Activated T-cell treated with anti-CD3 and anti-CD28 coated beads, Interleukin-2, amount 50 U/mL, for 24 hours (primary cell): ENCODE data around the gene RBM4B.

Experiments used
- DNase-seq: peaks from one replicate; pipeline ENCODE4 v3.0.0-alpha.2; 2020
- H3K27ac Mint-ChIP-seq: 2 replicates; pipeline ENCODE4 v1.8.0; 2020; ENCODE audit warnings: mild to moderate bottlenecking, mixed read lengths
- H3K27me3 Mint-ChIP-seq: 2 replicates; pipeline ENCODE4 v1.8.0; 2020; ENCODE audit warnings: mixed read lengths
- H3K36me3 Mint-ChIP-seq: 2 replicates; pipeline ENCODE4 v1.8.0; 2020; ENCODE audit warnings: low read depth, mixed read lengths
- H3K4me1 Mint-ChIP-seq: 2 replicates; pipeline ENCODE4 v1.8.0; 2020; ENCODE audit warnings: low read depth, mixed read lengths
- H3K4me3 Mint-ChIP-seq: 2 replicates; pipeline ENCODE4 v1.8.0; 2020; ENCODE audit warnings: mild to moderate bottlenecking, moderate library complexity, mixed read lengths
- H3K9me3 Mint-ChIP-seq: 2 replicates; pipeline ENCODE4 v1.8.0; 2020; ENCODE audit warnings: mixed read lengths

Gene RBM4B

DNA sequence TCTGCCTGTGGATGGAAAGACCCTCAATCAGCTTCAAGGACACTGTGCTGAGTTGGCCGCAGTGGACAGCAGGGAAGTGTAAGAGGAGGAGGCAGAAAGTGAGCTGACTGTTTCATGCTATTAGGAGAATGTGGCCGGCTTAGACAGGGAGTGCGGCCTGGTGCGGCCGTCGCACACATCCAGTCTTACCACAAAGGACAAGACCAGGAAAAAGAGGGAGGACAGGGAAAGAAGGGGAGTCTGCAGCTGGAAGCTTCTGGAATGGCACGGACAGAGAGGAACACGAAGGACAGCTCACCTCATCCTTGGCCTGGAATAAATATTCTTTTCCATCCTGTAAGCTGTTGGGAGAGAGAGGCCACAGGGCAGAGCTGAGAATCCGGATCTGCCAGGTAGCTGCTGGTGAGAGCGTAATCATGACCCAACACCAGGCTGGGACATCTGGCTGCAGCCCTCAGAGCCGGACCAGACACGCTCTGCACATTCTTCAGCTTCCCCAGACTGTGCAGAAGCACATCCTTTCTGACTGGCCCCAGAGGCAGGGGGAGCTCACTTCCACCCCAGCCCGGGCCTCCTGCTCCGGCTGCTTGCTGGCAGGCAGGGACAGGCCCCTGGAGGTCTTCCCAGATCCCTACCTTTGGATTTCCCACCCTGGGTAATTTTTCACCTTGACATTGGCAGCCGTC, 8.6 kb upstream of the RBM4B start:
- Mint-ChIP-seq H3K36me3 (no peaks in the 10 kb centered on the region), H3K27me3 (no peaks in the 10 kb centered on the region), H3K4me3 (no peak overlapping the region), H3K4me1 (no peaks in the 10 kb centered on the region), H3K9me3 (no peaks in the 10 kb centered on the region), H3K27ac (no peak overlapping the region)
- DNase-seq, result no peak

DNA sequence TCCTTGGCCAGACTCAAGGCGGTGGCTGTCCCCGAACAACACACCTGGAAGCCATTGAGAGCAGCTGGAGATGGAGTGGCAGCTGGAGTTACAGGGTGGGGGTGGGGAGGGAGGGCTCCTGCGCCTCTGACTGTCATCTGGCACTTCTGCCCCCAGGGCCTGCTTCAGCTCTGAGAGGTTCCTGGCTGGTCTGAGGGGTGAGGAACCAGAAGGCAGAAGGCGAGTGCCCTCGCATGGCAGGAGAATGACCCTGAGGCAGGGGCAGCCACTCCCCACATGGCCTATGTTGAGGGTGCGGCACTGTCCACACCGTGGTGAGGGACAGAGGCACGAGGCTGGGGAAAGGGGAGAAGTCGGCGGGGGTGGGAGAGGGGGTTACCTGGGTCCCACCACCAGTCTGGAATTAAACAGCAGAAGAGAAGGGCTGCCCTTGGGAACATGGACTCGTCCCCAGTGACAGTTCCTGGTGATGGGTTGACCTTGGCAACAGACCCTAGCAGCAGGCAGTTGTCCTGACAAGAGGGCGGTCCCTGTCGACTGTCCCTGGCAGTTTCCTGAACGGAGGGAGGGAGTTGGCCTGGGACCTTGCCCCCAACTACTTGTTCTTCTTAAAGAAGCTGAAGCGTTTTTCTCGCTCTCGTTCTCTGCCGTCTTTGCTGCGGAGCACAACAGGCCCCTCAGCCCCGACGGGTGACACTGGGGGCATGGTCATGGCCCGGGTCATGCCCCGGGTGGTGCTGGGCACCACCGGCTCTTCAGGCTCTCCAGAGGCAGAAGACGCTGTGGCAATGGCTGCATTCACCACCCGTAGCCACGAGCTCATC, 7.8 kb upstream of the RBM4B start:
- no peaks in the 10 kb centered on the region for H3K36me3 Mint-ChIP-seq
- DNase-seq, result no peak
- H3K27ac Mint-ChIP-seq, result no peak overlapping the region
- H3K9me3 Mint-ChIP-seq, result no peaks in the 10 kb centered on the region
- H3K4me3 Mint-ChIP-seq, result no peak overlapping the region
- no peaks in the 10 kb centered on the region for H3K4me1 Mint-ChIP-seq
- no peaks in the 10 kb centered on the region for H3K27me3 Mint-ChIP-seq

DNA sequence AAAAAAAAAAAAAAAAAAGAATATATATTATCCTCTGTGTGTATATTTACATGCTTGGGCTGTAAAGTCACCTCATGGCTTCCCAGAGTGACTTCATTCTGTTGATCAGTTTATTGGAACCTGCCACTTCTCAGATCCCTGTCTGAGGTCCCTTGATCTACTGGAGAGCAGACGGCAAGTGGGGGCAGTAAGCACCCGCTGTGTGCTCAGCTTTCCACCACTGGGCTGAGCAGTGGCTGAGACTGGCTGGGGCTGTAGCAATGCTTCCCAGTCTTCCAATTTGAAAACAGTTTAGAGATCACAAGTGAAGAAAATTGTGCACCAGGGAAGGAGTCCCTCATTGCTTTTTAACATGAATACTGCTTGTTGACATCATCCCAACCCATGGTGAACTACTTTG, 6.9 kb upstream of the RBM4B start:
- H3K36me3 Mint-ChIP-seq, result no peaks in the 10 kb centered on the region
- no peak overlapping the region for H3K4me3 Mint-ChIP-seq
- no peaks in the 10 kb centered on the region for H3K27me3 Mint-ChIP-seq
- no peaks in the 10 kb centered on the region for H3K4me1 Mint-ChIP-seq
- no peaks in the 10 kb centered on the region for H3K9me3 Mint-ChIP-seq
- DNase-seq, result no peak
- H3K27ac Mint-ChIP-seq, result no peak overlapping the region

DNA sequence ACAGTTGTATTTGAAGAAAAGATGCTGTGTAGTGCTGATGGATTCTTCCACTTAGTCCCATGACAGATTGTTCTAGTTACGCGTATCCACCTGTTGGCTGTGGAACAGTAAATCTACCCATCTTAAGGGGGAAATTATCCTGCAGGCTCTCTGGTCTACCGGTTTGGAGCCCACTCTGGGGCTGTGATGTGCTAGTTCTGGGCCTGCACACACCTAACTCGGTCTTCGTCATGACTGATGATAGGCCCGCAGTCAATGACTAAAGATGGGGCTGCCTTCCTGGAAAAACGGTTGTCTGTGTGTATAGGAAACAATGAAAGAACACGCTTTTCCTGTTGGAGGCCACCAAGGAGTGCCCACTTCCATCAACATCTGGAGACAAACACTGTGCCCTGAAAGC, 6.2 kb upstream of the RBM4B start:
- no peak overlapping the region for H3K4me3 Mint-ChIP-seq
- H3K27me3 Mint-ChIP-seq, result no peaks in the 10 kb centered on the region
- no peaks in the 10 kb centered on the region for H3K9me3 Mint-ChIP-seq
- H3K36me3 Mint-ChIP-seq, result no peaks in the 10 kb centered on the region
- no peak overlapping the region for H3K27ac Mint-ChIP-seq
- no peak for DNase-seq
- H3K4me1 Mint-ChIP-seq, result no peaks in the 10 kb centered on the region

DNA sequence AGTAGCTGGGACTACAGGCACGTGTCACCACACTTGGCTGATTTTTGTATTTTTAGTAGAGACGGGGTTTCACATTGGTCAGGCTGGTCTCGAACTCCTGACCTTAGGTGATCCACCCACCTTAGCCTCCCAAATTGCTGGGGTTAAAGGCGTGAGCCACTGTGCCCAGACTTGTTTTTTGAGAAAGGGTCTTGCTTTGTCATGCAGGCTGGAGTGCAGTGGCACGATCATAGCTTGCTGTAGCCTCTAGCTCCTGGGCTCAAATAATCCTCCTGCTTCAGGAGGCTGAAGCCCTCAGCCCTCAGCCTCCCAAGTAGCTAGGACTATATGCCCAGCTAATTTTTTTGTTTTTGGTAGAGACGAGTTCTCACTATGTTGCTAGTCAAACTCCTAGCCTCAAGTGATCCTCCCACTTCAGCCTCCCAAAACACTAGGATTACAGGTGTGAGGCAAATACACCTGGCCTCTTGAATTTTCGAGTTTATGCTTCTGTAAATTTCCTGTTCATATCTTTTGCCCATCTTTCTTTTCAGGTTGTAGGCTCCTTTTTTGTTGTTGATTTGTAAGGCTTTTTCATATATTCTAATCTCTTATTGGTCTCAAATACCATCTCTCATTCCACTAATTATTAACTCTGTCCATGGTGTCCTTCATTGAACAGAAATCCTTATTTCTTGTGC, 3.4 kb upstream of the RBM4B start:
- no peak for DNase-seq
- Mint-ChIP-seq H3K36me3 (peaks cover 18% of the 10 kb centered on the region), H3K9me3 (no peaks in the 10 kb centered on the region), H3K4me1 (peaks cover 21% of the 10 kb centered on the region), H3K27ac (no peak overlapping the region), H3K4me3 (no peak overlapping the region), H3K27me3 (no peaks in the 10 kb centered on the region)

DNA sequence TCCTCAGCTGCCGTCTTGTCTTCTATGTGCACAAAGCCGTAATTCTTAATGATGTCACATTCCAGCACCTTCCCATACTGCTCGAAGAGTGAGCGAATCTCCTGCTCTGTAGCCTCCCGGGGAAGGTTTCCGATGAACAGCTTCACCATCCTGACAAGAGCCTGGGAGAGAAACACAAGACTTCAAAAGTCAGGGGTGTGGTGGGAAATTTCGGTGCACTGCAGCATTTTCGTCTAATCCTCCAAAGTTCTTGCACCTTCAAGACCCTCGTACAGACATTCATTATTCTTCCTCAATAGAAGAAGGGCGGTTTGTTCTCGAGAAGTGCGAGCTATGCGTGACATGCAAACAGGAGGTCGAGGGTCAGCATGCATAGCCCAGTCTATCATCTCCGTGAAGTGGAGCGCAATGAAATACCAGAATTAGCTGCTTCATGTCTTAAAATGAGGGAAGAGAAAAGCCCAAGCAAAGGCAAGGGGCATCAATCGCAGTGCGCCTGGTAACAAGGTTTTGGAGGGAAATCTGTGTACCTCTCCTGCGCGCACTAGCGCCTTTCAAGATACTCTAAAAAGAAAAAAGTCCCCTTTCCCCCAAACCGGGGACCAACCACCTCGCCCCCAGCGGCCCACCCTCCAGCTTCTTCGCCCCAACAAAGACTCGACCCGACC, 622 bp downstream of the RBM4B start:
- H3K4me3 Mint-ChIP-seq, result peak overlapping the region; percentile 86
- no peak for DNase-seq
- no peaks in the 10 kb centered on the region for H3K9me3 Mint-ChIP-seq
- H3K27me3 Mint-ChIP-seq, result no peaks in the 10 kb centered on the region
- H3K4me1 Mint-ChIP-seq, result peaks cover 44% of the 10 kb centered on the region
- H3K36me3 Mint-ChIP-seq, result peaks cover 44% of the 10 kb centered on the region
- peak overlapping the region; percentile 98 for H3K27ac Mint-ChIP-seq

DNA sequence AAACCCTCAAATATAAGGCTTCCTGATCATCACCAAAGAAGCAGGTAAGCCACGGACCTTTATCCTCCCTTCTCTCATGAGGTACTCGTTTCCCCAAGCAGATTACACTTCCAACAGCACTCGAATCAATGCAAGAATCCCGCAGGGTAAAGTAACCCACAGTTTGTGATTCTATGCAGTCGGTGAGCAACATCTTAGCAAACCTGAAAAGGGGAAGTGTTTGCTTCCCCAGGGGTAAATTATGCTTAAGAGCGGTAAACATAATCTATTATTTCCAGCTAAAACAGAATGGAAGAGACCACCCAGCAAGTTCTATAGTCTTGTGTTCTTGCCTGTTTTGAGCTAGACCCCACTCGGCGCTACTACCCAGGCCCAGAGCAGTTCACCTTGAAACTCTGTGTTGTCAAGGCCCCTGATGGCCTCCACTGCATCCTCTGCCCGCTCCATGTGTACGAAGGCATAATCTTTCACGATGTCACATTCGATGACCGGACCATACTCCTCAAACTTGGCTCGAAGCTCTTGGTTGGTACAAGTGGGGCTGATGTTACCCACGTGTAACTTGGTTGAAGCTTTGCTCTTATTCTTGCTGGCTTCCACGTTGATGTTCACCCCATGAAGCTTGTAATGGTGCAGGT, 1.3 kb downstream of the RBM4B start:
- Mint-ChIP-seq H3K4me3 (peak overlapping the region; percentile 86), H3K36me3 (peaks cover 47% of the 10 kb centered on the region), H3K9me3 (no peaks in the 10 kb centered on the region), H3K27me3 (no peaks in the 10 kb centered on the region), H3K27ac (peak overlapping the region; percentile 98), H3K4me1 (peaks cover 46% of the 10 kb centered on the region)
- no peak for DNase-seq

DNA sequence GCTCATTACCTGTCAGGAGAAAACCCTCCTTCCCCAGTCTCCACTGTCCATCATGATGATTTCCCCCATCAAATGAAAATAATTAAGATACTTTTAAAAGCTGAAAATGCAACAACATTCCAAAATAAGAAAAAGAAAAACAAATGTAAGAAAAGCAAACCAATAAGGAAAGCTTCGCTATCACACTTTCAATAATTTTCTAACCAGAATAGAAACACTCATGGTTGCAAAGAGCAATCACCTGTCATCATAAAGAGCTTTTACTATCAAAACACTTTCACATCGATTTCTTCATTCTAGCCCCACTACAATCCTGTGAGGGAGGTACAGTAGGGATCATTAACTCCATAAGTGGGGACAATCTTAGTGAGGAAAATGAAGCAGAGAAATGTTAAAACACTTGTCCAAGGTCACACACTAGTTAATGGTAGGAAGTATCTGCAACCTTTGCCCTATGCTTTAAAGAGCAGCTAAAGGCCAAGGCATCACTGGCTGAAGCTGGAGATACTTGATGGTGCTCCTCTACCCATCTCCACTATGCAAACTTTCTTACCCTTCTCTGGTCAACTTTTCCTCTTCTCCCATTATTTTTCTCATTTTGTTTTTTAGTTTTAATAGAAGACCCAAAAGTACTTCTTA, 2.6 kb downstream of the RBM4B start:
- Mint-ChIP-seq H3K36me3 (peaks cover 60% of the 10 kb centered on the region), H3K27me3 (no peaks in the 10 kb centered on the region), H3K9me3 (no peaks in the 10 kb centered on the region), H3K4me1 (peaks cover 53% of the 10 kb centered on the region), H3K27ac (peak overlapping the region; percentile 64), H3K4me3 (peak overlapping the region; percentile 9)
- no peak for DNase-seq

DNA sequence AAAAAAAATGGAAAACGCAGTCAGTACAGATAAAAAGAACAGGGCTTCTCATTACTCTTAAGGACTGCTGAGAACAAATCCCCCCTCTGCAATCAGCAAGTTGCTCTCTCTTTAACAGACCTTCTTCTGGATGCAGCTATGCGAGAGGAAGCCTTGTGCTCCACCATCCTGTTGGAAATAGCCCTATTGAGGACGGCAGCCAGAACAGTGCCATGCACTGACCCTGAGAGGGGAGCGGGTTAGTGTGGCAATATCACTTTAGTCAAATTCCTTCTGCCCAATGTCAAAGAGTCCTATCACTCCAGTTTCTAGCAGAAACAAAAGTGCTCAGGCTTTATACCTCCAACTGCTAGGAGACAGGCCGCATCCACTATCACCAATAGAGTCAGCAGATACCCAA, 6.9 kb downstream of the RBM4B start:
- peak overlapping the region; percentile 61 for H3K27ac Mint-ChIP-seq
- no peaks in the 10 kb centered on the region for H3K27me3 Mint-ChIP-seq
- peaks cover 48% of the 10 kb centered on the region for H3K4me1 Mint-ChIP-seq
- H3K9me3 Mint-ChIP-seq, result no peaks in the 10 kb centered on the region
- no peak overlapping the region for H3K4me3 Mint-ChIP-seq
- DNase-seq, result no peak
- H3K36me3 Mint-ChIP-seq, result peaks cover 80% of the 10 kb centered on the region

DNA sequence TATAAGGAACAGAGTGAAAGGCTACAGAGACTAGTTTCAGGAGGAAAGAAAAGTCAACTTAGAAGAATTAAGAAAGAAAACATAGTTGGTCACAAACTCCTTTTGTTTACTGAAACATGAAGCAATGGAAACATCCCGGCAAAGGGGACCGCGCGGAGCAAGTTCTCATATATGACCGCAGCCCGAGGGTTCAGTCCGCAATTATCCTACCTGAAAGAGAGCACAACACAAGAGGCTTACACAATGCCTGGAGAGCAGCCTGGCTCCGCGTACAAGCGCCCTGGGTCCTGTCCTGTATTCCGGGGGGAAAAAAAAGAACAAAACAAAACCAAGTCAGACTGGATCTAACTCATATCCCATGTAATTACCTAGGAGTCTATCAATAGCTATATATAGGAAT, 12.3 kb downstream of the RBM4B start:
- Mint-ChIP-seq H3K36me3 (peaks cover 93% of the 10 kb centered on the region), H3K27me3 (no peaks in the 10 kb centered on the region), H3K4me1 (peaks cover 31% of the 10 kb centered on the region), H3K4me3 (no peak overlapping the region), H3K27ac (peak overlapping the region; percentile 7), H3K9me3 (no peaks in the 10 kb centered on the region)
- no peak for DNase-seq

DNA sequence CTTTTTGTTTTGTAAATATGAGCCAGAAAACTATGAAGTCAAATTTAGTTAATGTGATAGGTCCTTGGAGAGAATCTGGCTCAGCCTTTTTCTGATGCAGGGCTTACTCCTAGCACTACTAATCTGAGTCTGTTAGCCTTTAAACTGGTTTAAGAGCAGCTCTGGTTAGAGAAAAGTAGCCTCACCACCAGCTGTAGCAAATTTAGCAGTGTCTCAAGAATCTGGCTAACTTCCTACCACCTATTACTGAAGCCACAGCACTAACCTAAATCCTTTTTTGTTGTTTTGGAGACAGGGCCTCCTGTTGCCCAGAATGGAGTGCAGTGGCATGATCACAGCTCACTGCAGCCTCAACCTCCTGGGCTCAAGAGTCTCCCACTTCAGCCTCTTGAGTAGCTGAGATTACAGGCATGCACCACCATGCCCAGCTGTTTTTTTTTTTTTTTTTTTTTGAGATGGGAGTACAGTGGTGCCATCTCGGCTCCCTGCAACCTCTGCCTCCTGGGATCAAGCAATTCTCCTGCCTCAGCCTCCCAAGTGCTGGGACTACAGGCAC, 13.9 kb downstream of the RBM4B start:
- H3K36me3 Mint-ChIP-seq, result peaks cover 93% of the 10 kb centered on the region
- no peaks in the 10 kb centered on the region for H3K27me3 Mint-ChIP-seq
- H3K27ac Mint-ChIP-seq, result peak overlapping the region; percentile 40
- H3K4me3 Mint-ChIP-seq, result no peak overlapping the region
- no peaks in the 10 kb centered on the region for H3K9me3 Mint-ChIP-seq
- DNase-seq, result no peak
- peaks cover 30% of the 10 kb centered on the region for H3K4me1 Mint-ChIP-seq

DNA sequence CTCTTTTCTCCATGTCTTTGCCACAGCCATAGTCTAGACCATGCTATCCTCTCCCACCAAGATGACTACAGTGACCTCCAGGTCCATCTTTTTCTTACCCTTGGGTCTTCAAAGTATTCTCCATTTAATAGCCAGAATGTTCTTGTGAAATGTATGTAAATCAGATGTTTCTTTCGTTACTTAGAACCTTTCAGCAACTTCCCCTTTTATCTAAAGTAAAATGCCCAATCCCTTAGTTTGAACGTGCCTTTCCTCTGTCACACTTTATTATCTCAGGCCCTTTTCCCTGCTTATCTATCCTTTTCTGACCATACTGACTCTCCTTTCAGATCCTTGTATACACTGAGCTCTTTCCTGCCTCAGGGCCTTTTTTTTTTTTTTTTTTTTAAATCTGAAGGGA, 17.9 kb downstream of the RBM4B start:
- Mint-ChIP-seq H3K27ac (peak overlapping the region; percentile 6), H3K4me1 (peaks cover 16% of the 10 kb centered on the region), H3K27me3 (no peaks in the 10 kb centered on the region), H3K4me3 (no peak overlapping the region), H3K9me3 (no peaks in the 10 kb centered on the region), H3K36me3 (peaks cover 84% of the 10 kb centered on the region)
- DNase-seq, result no peak

DNA sequence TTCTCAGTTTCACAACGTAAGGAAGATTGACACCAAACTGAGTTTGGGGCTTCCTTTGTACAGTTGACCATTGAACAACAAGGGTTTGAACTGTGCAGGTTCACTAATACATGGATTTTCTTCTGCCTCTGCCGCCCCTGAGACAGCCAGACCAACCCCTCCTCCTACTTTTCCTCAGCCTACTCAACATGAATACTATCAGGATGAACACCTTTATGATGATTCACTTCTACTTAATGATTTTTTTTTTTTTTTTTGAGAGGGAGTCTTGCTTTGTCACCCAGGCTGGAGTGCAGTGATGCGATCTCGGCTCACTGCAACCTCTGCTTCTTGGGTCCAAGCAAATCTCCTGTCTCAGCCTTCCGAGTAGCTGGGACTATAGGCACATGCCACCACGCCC, 24.6 kb downstream of the RBM4B start:
- H3K27me3 Mint-ChIP-seq, result no peaks in the 10 kb centered on the region
- H3K4me1 Mint-ChIP-seq, result peaks cover 41% of the 10 kb centered on the region
- no peak overlapping the region for H3K4me3 Mint-ChIP-seq
- H3K36me3 Mint-ChIP-seq, result peaks cover 85% of the 10 kb centered on the region
- no peak for DNase-seq
- peak overlapping the region; percentile 83 for H3K27ac Mint-ChIP-seq
- no peaks in the 10 kb centered on the region for H3K9me3 Mint-ChIP-seq
